Right atrium auricular region (tissue), 2 donors: Measurements from ENCODE around the gene HNRNPDL. TPM values are rescaled to one million over a fixed set of nuclear protein-coding genes. Genes with fewer than 3 reads are reported as not detected.

Experiments used
- DNase-seq: peaks from one replicate; pipeline ENCODE4 v3.0.0-alpha.2; 2019; ENCODE audit warnings: low spot score
- H3K27ac ChIP-seq, 2 donors: fragments of 200-600 bp; sonication (generic); 1 replicate in 1 of 2; 2 replicates in 1 of 2; pipeline ENCODE4 v1.5.1; 2016 to 2019
- H3K27me3 ChIP-seq, 2 donors: fragments of 200-600 bp; sonication (generic); one replicate each; pipeline versions ENCODE4 v1.5.1 to v1.6.0; 2017 to 2019
- H3K36me3 ChIP-seq: fragments of 200-600 bp; sonication (generic); one replicate; pipeline ENCODE4 v1.5.1; 2016
- H3K4me1 ChIP-seq, 2 donors: fragments of 200-600 bp; sonication (generic); one replicate each; pipeline versions ENCODE4 v1.5.1 to v1.6.0; 2017 to 2019
- H3K4me3 ChIP-seq, 2 donors: fragments of 200-600 bp; sonication (generic); 1 replicate in 1 of 2; 2 replicates in 1 of 2; pipeline ENCODE4 v1.5.1; 2017 to 2019; ENCODE audit warnings: mild to moderate bottlenecking in 1 of 2, moderate library complexity in 1 of 2
- H3K9me3 ChIP-seq, 2 donors: fragments of 200-600 bp; sonication (generic); one replicate each; pipeline ENCODE4 v1.5.1; 2019
- CTCF ChIP-seq, 2 donors: fragments of 200-600 bp; sonication (generic); IDR thresholded peaks; one replicate each; pipeline ENCODE4 v1.5.1; 2019; ENCODE audit warnings: antibody characterized with exemption in 2 of 2
- total RNA-seq, 2 donors: library from RNA; depleted of rRNA; stranded (reverse); fragments of >200 nt; gene quantifications; one replicate each; pipeline ENCODE4 v1.1.0, GENCODE V29; 2016

The HNRNPDL gene
- total RNA-seq, 2 donors from 2014 or later, result 81.2 to 85.4 TPM

GRCh38 chr4:82452026-82452425 lies 21.8 kb upstream of the HNRNPDL start:
- H3K4me3 ChIP-seq, result no peak overlapping the region
- no peak overlapping the region for H3K27ac ChIP-seq
- no peaks in the 10 kb centered on the region for H3K4me1 ChIP-seq
- TF ChIP-seq CTCF (IDR thresholded peaks at IDR 0.05), result no peak
- H3K27me3 ChIP-seq, result no peaks in the 10 kb centered on the region
- H3K9me3 ChIP-seq, result no peaks in the 10 kb centered on the region
- DNase-seq, result no peak
- H3K36me3 ChIP-seq, result peaks cover 55% of the 10 kb centered on the region

GRCh38 chr4:82450966-82451755 lies 20.9 kb upstream of the HNRNPDL start:
- H3K27ac ChIP-seq, result no peak overlapping the region
- no peaks in the 10 kb centered on the region for H3K27me3 ChIP-seq
- H3K36me3 ChIP-seq, result peaks cover 47% of the 10 kb centered on the region
- no peak for TF ChIP-seq CTCF (IDR thresholded peaks at IDR 0.05)
- no peaks in the 10 kb centered on the region for H3K4me1 ChIP-seq
- no peaks in the 10 kb centered on the region for H3K9me3 ChIP-seq
- H3K4me3 ChIP-seq, result no peak overlapping the region
- no peak for DNase-seq

- H3K4me1 ChIP-seq, result no peaks in the 10 kb centered on the region
- no peak for DNase-seq
- no peak for TF ChIP-seq CTCF (IDR thresholded peaks at IDR 0.05)
Measured at GRCh38 chr4:82447886-82448285, 17.6 kb upstream of the HNRNPDL start.

GRCh38 chr4:82439088-82439487 lies 8.8 kb upstream of the HNRNPDL start:
- no peaks in the 10 kb centered on the region for H3K36me3 ChIP-seq
- no peaks in the 10 kb centered on the region for H3K9me3 ChIP-seq
- H3K27me3 ChIP-seq, result no peaks in the 10 kb centered on the region
- DNase-seq, result no peak
- no peak overlapping the region for H3K4me3 ChIP-seq
- H3K4me1 ChIP-seq, result no peaks in the 10 kb centered on the region
- no peak for TF ChIP-seq CTCF (IDR thresholded peaks at IDR 0.05)
- H3K27ac ChIP-seq, result no peak overlapping the region

More at GRCh38 chr4:82447886-82448285, 17.6 kb upstream of the HNRNPDL start:
- Histone ChIP-seq H3K36me3 (peaks cover 34% of the 10 kb centered on the region), H3K9me3 (no peaks in the 10 kb centered on the region), H3K27me3 (no peaks in the 10 kb centered on the region), H3K27ac (no peak overlapping the region), H3K4me3 (no peak overlapping the region)

- H3K4me1 ChIP-seq, result no peaks in the 10 kb centered on the region
- no peaks in the 10 kb centered on the region for H3K9me3 ChIP-seq
- H3K4me3 ChIP-seq, result no peak overlapping the region
- no peaks in the 10 kb centered on the region for H3K36me3 ChIP-seq
- TF ChIP-seq CTCF (IDR thresholded peaks at IDR 0.05), result no peak
- H3K27ac ChIP-seq, result no peak overlapping the region
- no peaks in the 10 kb centered on the region for H3K27me3 ChIP-seq
- DNase-seq, result no peak
Measured at GRCh38 chr4:82437285-82438005, 7.2 kb upstream of the HNRNPDL start.
